ENCODE results near the gene CYP27C1. TPM values are rescaled to one million over a fixed set of nuclear protein-coding genes. Genes with fewer than 3 reads are reported as not detected.

The CYP27C1 gene
- total RNA-seq, 1 donor: 2.2 TPM

DNA sequence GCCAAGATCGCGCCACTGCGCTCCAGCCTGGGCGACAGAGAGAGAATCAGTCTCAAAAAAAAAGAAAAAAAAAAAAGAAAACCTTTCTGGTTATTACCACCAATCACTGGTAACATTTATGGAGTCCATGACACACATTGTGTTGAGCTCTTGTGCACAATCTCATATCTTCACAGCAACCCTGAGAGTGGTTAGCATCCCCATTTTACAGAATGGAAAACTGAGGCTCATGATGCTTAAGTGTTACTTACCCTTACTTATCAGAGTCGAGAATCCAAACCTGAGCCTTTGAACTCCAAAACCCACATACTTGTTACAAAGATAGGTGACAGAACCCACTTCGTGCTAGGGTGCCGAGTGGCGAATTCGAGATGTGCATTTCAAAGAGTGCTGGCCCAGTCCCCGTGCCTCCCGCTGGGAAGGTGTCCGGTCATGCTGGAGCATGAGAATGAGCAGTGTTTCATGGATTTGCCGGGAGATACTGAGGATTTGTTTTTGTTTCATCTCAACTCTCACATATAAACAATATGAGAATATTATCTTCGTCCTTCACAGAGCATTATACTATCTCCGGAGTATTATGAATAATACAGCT is 50.9 kb downstream of the CYP27C1 start:
- H3K4me2 ChIP-seq (ENCODE audit: insufficient read depth, low read length): no peak overlapping the region
- no peak overlapping the region for H3K27ac ChIP-seq (ENCODE audit: low read depth, low read length)
- H3K79me2 ChIP-seq (ENCODE audit: insufficient read depth, low read length): no peaks in the 10 kb centered on the region
- H3K4me3 ChIP-seq (ENCODE audit: insufficient read depth, low read length): no peak overlapping the region
- no peak for DNase-seq (ENCODE audit: insufficient read length, low spot score, missing footprints)
- TF ChIP-seq, protein P1, sequence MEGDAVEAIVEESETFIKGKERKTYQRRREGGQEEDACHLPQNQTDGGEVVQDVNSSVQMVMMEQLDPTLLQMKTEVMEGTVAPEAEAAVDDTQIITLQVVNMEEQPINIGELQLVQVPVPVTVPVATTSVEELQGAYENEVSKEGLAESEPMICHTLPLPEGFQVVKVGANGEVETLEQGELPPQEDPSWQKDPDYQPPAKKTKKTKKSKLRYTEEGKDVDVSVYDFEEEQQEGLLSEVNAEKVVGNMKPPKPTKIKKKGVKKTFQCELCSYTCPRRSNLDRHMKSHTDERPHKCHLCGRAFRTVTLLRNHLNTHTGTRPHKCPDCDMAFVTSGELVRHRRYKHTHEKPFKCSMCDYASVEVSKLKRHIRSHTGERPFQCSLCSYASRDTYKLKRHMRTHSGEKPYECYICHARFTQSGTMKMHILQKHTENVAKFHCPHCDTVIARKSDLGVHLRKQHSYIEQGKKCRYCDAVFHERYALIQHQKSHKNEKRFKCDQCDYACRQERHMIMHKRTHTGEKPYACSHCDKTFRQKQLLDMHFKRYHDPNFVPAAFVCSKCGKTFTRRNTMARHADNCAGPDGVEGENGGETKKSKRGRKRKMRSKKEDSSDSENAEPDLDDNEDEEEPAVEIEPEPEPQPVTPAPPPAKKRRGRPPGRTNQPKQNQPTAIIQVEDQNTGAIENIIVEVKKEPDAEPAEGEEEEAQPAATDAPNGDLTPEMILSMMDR (IDR thresholded peaks at IDR 0.05; ENCODE audit: extremely low read depth, low read depth, low read length): no peak
- H2AFZ ChIP-seq (ENCODE audit: low read length): no peak overlapping the region
- no peaks in the 10 kb centered on the region for H3K27me3 ChIP-seq (ENCODE audit: insufficient read depth, low read length)
- no peaks in the 10 kb centered on the region for H4K20me1 ChIP-seq (ENCODE audit: insufficient read depth, low read length)
- peaks cover 15% of the 10 kb centered on the region for H3K4me1 ChIP-seq (ENCODE audit: insufficient read depth, low read length)
- no peaks in the 10 kb centered on the region for H3K36me3 ChIP-seq (ENCODE audit: insufficient read depth, low read length)
- H3K9me3 ChIP-seq (ENCODE audit: low read depth, low read length): no peaks in the 10 kb centered on the region

DNA sequence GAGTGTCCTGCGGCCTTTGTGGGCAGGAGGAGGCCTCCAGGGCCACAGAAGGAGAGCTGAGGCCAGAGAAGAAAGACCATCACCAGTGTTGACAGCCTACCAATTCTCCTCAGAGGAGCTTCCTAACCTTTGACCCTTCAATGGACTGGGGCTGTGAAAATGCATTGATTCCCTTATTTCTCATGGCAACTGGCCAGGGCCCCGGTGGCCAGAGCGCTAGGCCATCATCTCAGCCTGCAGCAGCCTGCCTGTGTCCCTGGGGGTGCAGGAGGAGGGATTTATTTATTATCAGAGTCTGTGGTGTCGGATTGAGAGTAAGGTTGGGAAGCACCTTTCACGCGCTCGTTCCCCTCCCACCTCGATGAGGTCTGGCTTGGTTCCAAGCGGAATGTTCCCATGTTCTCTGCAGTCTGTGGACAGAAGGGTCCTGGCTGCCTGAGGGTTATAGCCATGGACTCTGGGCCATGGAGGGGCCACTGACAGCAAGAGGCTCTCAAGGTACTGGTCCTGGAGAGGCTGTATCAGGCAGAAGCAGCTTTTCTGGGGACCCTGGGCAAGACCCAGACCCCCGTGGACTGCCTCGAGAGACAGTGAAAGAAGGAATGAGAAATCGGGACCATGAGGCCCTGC is 53.8 kb downstream of the CYP27C1 start:
- H2AFZ ChIP-seq (ENCODE audit: low read length): no peak overlapping the region
- no peak overlapping the region for H3K4me2 ChIP-seq (ENCODE audit: insufficient read depth, low read length)
- no peaks in the 10 kb centered on the region for H4K20me1 ChIP-seq (ENCODE audit: insufficient read depth, low read length)
- TF ChIP-seq, protein P1 (IDR thresholded peaks at IDR 0.05; ENCODE audit: extremely low read depth, low read depth, low read length): no peak
- no peaks in the 10 kb centered on the region for H3K9me3 ChIP-seq (ENCODE audit: low read depth, low read length)
- no peak overlapping the region for H3K27ac ChIP-seq (ENCODE audit: low read depth, low read length)
- no peaks in the 10 kb centered on the region for H3K79me2 ChIP-seq (ENCODE audit: insufficient read depth, low read length)
- H3K4me3 ChIP-seq (ENCODE audit: insufficient read depth, low read length): no peak overlapping the region
- H3K36me3 ChIP-seq (ENCODE audit: insufficient read depth, low read length): no peaks in the 10 kb centered on the region
- no peaks in the 10 kb centered on the region for H3K4me1 ChIP-seq (ENCODE audit: insufficient read depth, low read length)
- H3K27me3 ChIP-seq (ENCODE audit: insufficient read depth, low read length): no peaks in the 10 kb centered on the region
- no peak for DNase-seq (ENCODE audit: insufficient read length, low spot score, missing footprints)

DNA sequence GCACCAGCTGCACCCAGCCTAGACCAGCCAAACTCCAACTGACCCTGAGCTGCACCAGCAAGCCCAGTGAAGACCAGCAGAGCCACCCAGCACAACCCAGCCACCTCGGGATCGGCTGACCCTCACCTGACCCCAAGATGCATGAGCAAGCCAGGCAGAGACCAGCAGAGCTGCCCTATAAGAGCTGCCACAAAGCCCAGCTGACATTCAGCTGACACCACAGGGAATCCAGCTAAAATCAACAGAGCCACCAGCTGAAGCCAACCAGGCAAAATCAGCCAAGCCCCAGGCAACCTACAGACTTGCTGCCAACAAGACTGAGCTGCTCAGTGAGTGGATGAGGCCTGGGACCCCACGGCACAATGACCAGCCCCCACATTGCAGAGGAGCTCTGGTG is 54.6 kb downstream of the CYP27C1 start:
- Histone ChIP-seq H3K9me3 (ENCODE audit: low read depth, low read length) (no peaks in the 10 kb centered on the region), H3K27me3 (ENCODE audit: insufficient read depth, low read length) (no peaks in the 10 kb centered on the region), H3K36me3 (ENCODE audit: insufficient read depth, low read length) (no peaks in the 10 kb centered on the region), H3K27ac (ENCODE audit: low read depth, low read length) (no peak overlapping the region), H2AFZ (ENCODE audit: low read length) (no peak overlapping the region), H3K79me2 (ENCODE audit: insufficient read depth, low read length) (no peaks in the 10 kb centered on the region), H3K4me2 (ENCODE audit: insufficient read depth, low read length) (no peak overlapping the region), H3K4me1 (ENCODE audit: insufficient read depth, low read length) (no peaks in the 10 kb centered on the region), H3K4me3 (ENCODE audit: insufficient read depth, low read length) (no peak overlapping the region), H4K20me1 (ENCODE audit: insufficient read depth, low read length) (no peaks in the 10 kb centered on the region)
- no peak for DNase-seq (ENCODE audit: insufficient read length, low spot score, missing footprints)
- TF ChIP-seq, protein P1 (IDR thresholded peaks at IDR 0.05; ENCODE audit: extremely low read depth, low read depth, low read length): no peak

DNA sequence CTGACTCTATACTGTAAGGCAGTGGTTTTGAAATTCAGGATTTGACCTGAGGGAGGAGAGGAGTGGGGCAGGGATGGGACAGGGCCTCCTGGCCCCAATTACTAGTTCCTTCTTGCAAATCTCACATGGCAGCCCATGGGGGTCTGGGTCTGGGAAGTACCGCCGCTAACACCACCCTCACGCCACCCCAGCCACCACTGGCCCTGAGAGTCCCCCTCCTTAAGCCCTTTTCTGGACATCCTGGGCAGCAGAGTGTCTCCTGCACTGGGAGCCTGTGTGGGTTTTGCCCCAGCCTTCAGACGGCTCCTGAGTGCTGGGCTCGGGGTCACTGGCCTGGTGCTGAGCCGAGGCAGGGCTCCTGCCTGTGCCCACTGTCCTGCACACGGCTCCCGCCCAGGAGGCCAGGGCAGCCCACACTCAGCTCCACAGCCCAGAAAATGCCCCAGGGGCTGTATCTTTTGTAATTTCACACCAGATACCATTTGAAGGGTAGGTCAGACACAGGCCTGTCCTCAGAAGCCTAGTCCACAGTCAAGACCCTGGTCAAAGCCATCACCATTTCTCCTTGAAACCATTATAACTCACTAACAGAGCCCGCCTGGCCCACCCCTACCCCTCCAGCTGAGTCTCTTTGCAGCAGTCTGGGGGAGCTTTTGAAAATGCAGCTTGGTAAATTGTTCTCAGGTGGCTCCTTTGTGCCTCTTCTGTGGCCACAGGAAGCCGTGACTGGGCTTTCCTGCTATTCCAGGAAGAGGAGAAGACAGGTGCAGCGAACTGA is 55.1 kb downstream of the CYP27C1 start:
- no peaks in the 10 kb centered on the region for H3K79me2 ChIP-seq (ENCODE audit: insufficient read depth, low read length)

More for the DNA sequence above, 55.1 kb downstream of the CYP27C1 start:
- Histone ChIP-seq H3K9me3 (ENCODE audit: low read depth, low read length) (no peaks in the 10 kb centered on the region), H3K4me3 (ENCODE audit: insufficient read depth, low read length) (no peak overlapping the region), H2AFZ (ENCODE audit: low read length) (no peak overlapping the region), H3K36me3 (ENCODE audit: insufficient read depth, low read length) (no peaks in the 10 kb centered on the region), H3K27ac (ENCODE audit: low read depth, low read length) (no peak overlapping the region), H4K20me1 (ENCODE audit: insufficient read depth, low read length) (no peaks in the 10 kb centered on the region), H3K27me3 (ENCODE audit: insufficient read depth, low read length) (no peaks in the 10 kb centered on the region), H3K4me1 (ENCODE audit: insufficient read depth, low read length) (no peaks in the 10 kb centered on the region), H3K4me2 (ENCODE audit: insufficient read depth, low read length) (no peak overlapping the region)
- TF ChIP-seq, protein P1 (IDR thresholded peaks at IDR 0.05; ENCODE audit: extremely low read depth, low read depth, low read length): no peak
- no peak for DNase-seq (ENCODE audit: insufficient read length, low spot score, missing footprints)
